Epithelial cell of proximal tubule (primary cell): ENCODE measurements around the gene F2RL1. TPM values are rescaled to one million over a fixed set of nuclear protein-coding genes. Genes with fewer than 3 reads are reported as not detected.

Experiments
- DNase-seq: peaks from one replicate; pipeline ENCODE4 v3.0.0-alpha.2; 2011; ENCODE audit warnings: low read depth
- H3K4me3 ChIP-seq: 2 replicates; pipeline ENCODE4 v1.5.1; 2011; ENCODE audit warnings: low read depth, mild to moderate bottlenecking, low read length
- CTCF ChIP-seq: conservative IDR thresholded peaks from 2 replicates; pipeline ENCODE4 v1.5.1; 2012; ENCODE audit warnings: low read depth, mild to moderate bottlenecking, low read length
- total RNA-seq: library from RNA; depleted of rRNA; stranded (reverse); fragments of >200 nt; gene quantifications from 2 replicates; pipeline ENCODE4 v1.2.3, GENCODE V29; 2015

Gene F2RL1
- total RNA-seq, 1 donor from 2014 or later = 91.6 TPM

DNA sequence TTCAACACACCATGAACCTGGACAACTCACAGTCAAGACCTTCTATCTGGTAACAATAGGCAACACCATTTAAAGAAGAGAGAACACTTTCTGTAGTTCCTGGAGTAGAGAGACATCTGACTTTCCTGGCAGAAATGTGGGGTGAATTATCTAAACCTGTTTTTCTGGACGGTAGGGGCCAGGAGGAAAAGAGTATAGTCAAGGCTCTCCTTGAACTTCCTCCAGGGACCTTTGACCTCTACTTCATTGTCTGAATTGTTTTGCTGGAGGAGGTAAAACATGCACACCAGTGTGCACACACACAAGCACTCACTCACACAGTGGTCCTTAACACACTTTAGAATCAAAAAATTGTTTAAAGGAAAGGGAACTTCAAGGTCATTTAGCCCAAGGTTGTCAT lies 44.2 kb downstream of the F2RL1 start:
- TF ChIP-seq CTCF = no peak
- DNase-seq = no peak
- no peak overlapping the region for H3K4me3 ChIP-seq

DNA sequence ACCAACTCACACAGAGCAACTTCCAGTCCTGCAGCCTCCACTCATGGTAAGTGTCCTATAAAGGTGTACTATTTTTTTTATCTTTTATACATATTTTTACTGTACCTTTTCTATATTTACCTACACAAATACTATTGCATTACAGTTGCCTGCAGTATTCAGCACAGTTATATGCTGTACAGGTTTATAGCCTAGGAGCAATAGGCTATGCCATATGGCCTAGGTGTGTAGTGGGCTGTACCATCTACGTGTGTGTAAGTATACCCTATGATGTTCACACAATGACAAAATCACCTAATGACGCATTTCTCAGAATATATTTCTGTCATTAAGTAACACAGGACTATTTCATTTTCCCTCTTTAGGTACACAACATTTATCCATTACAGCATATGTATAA lies 47.7 kb downstream of the F2RL1 start:
- DNase-seq = no peak
- TF ChIP-seq CTCF = no peak
- H3K4me3 ChIP-seq = no peak overlapping the region

DNA sequence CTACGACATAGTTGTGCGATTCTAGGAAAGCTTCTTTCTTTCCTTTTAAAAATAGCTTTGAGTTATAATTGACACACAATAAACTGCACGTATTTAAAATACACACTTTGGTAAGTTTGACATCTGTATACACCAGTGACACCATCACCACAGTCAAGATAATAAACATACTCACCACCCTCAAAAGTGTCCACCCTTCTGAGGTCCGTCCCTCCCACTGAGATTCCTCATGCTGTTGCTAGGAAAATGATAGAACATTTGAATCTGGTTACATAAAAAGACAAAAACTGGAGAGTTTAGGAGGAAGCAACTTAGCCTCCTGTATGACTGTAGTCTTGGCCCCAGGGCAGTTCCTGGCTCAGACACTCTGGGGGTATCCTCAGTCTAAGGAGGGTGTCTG lies 48.2 kb downstream of the F2RL1 start:
- H3K4me3 ChIP-seq = no peak overlapping the region
- DNase-seq = no peak
- TF ChIP-seq CTCF = no peak

- TF ChIP-seq CTCF = peak; percentile 85
- DNase-seq = peak; percentile 35
- H3K4me3 ChIP-seq = no peak overlapping the region
These were observed 49.2 kb downstream of the F2RL1 start for GRCh38 chr5:76867827-76868693.

- H3K4me3 ChIP-seq = no peak overlapping the region
- TF ChIP-seq CTCF = no peak
- no peak for DNase-seq
These were observed 51.2 kb downstream of the F2RL1 start for GRCh38 chr5:76870046-76870445.

DNA sequence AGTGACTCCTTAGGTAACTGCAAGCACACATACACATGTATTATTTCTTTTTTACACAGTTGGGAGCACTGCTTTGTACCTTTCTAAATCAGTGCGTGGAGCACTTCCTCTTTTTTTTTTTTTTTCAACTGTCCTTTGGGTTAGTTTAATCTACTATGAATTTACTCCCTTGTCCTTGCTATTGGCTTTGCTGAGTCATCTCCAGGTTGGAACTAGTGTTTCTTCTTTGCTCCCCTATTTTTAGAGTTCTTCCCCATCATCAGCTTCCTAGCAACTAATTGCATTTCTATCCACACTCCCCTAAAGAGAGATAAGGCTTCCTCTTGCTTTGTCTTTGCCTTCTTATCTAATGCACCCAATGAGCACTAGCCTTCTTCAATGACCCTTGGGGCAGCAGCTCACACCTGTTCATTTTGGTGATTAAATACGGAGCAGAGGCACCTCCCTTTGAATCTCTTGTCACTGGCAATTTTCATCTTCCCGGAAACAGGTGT lies 55.3 kb downstream of the F2RL1 start:
- H3K4me3 ChIP-seq = no peak overlapping the region
- no peak for TF ChIP-seq CTCF
- no peak for DNase-seq

Other genes starting within 250 kb of the F2RL1 start
- 2.4 and 7.2 TPM in 2 replicates for gene F2RL2, start 195.6 kb upstream of the F2RL1 start, total RNA-seq
- 41.4 and 46.7 TPM in 2 replicates for gene F2R, start 102.9 kb upstream of the F2RL1 start, total RNA-seq
- gene S100Z, start 31.0 kb downstream of the F2RL1 start, total RNA-seq = not detected in 2 replicates
- gene CRHBP, start 134.0 kb downstream of the F2RL1 start, total RNA-seq = 0.94 TPM in 1 of 2 replicates, not detected in the other
- gene AGGF1, start 211.4 kb downstream of the F2RL1 start, total RNA-seq = 14.8 and 24.0 TPM in 2 replicates